NCI-H2081 (cell line): ENCODE data around the gene AKR1C4.
"Not testable (repeated sequence)": the region's sequence is repeated elsewhere in the genome, so short reads cannot be mapped to it uniquely, and the experiment has no call there.

ENCODE experiments used
- DNase-seq, 2 experiments: peaks; one replicate each; lab custom pipeline; 2025; lab: John Stamatoyannopoulos, UW

Gene AKR1C4

DNA sequence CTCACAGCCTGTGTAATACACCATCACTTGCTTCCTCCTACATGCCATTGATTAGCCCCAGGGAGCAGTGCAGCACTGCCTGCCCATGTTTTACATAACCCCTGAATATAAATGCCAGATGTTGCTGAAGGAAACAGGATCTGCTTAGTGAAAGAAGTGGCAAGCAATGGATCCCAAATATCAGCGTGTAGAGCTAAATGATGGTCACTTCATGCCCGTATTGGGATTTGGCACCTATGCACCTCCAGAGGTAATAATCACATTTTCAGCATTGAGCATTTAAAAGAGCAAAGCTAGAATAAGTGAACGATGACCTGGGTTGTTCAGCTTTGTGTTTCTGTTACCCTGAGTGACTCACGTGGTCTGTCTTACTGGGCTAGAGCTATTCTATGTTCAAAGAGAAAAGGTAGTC lies at the start of gene AKR1C4:
Gene AKR1C4 (plus strand): TSS at position 136 of the 412 bp plus-strand sequence. CDS start 31 bp downstream, at position 167.
- DNase-seq, result no peak

DNA sequence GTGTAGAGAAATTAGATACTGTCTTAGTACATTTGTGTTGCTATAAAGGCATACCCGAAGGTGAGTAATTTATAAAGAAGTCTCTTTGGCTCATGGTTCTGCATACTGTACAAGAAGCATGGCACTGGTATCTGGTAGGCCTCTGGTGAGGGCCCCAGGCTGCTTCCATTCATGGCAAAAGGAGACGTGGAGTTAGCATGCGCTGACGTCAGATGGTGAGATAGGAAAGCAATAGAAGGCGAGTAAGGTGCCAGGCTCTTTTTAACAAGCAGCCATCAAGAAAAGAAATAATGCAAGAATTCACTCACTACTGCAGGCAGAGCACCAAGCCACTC lies 49.8 kb upstream of the AKR1C4 start:
- DNase-seq, result no peak

DNA sequence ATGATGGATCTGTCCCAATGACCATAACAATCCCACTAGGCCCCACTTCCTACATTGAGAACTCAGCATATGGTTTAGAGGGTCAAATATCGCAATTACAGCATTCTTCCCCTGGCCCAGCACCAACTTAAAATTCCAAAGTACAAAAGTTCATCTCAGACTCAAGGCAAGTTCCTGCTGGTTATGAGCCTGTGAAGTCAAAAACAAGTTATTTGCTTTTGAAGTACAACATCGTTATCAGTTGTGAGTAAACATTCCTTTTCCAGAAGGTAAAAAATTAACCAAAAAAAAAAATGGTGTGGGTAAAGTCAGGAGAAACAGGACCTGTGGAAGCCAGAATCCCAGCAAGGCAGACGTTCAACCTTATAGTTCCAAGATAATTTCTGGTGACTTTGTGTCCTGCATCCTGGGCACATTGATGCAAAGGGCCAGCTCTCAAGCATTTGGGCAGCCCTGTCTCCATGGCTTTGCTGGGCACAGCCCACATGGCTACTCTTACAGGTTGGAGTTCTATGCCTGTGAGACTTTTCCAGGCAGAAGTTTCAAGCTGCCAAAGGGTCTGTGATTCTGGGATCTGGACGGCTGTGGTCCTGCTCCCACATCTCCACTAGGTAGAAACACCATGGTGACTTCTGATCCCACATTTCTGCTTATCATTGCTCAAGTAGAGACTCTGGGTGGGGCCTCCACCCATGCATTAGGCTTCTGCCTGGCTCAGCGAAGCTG lies 49.2 kb upstream of the AKR1C4 start:
- no peak for DNase-seq

DNA sequence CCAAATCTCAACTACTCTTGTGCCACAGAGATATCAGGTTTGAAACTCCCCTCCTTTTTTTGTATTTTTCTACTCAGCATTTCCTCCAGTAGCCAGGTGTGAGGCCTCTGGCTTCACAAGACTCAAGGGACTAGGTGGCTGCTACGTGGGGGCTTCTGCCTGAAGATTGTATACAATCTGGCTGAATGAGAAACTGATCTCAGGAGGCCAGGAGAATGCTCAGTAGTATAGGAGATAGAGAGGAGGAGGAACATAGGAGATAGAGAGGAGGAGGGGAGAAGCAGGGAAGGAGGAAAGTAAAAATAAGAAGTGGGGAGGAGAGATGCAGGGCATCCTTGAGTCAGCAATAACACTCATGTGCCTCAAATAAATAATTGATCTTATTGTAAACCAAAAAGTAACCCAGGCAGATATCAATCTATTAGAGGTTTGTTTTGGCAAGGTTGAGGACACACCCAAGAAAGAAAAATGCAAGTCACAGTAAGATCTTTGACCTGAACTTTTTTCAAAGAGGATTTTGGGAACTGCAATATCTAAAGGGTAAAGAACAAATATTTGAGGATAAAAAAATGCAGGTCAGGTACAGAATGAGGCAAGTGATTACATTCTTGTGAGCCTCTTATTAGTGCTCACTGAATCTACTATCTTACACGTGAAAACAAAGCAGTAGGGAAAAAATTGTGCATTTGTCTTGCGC lies 48.5 kb upstream of the AKR1C4 start:
- DNase-seq, result no peak

DNA sequence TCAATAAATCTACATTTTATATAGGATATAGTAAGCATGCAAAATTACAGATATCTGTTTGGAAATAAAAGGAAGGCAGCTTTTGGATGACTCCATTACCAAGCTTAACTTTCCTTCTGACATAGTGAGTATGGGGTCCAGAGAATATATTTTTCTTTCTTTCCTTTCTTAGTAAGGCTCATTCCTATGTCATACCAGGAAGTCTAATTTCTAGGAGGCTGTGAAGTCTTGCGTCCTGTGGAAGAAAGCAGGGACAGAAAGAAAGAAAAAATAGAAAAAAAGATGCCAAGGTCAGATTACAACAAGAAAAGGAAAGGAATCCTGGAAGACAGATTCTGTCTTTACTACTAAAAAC lies 48.0 kb upstream of the AKR1C4 start:
- DNase-seq, result no peak

DNA sequence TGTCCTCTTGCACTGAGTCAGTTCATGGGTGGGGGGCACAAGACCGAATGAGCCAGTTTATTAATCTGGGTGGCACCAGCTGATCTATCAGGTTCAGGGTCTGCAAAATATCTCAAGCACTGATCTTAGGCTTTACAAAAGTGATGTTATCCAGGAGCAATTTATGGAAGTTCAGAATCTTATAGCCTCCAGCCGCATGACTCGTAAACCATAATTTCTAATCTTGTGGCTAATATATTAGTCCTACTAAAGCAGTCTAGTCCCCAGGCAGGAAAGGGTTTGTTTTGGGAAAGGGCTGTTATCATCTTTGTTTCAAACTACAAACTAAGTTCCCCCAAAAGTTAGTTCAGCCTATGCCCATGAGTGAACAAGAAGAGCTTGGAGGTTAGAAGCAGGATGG lies 45.6 kb upstream of the AKR1C4 start:
- DNase-seq, result no peak

DNA sequence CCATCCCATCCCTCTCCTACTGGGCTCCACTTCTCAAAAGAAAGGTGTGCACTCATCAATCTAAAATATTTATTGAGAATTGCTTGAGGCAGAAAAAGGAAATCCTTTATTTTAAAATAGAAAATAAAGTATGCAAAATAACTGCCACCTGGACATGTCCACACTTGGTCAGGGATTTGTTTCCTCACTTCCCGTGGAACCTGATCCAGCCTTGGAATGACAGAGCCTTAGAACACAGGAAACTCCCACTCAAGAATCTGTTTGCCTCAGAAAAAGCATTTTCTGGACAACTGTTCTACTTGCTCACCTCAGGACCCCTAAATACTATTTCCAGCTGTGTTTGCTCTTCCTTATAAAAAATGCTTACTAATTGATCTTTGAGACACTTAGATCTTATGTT lies 40.7 kb upstream of the AKR1C4 start:
- no peak for DNase-seq

DNA sequence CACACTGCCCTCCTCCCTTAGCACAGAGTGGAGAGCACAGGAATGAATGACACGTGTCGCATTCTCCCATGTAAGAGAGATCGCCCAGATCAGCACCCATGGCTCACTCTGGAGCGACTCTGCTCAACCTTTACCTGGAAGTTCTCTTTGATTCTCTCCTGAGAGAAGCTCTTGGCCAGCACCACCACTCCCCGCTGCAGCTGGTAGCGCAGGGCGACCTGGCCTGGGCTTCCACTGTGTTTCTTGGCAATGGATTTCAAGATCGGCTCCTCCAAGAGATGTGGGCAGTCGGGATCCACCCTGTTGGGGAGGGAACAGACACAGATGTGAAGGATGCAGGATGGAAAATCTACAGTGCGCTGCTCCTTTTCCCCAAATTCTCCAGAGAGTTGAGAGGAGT lies 39.1 kb upstream of the AKR1C4 start:
- DNase-seq, result no peak

DNA sequence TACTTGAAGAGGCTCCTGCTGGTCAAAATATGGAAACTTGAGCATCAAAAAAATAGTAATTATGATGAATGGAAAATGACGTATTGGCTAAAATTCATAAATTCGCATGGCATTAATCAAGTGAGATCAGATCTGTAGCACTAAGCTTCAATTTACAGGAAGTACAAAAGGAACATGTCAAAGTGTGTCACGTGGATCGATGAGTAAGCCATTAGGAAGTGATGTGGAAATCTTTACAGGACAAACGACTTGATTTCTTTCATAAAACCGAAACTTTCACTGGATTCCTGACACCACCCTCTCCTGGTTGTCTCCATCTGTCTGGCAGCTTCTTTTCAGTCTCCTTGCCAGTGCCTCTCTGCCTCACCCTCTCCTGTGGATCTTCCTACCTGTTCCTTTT lies 37.5 kb upstream of the AKR1C4 start:
- no peak for DNase-seq

DNA sequence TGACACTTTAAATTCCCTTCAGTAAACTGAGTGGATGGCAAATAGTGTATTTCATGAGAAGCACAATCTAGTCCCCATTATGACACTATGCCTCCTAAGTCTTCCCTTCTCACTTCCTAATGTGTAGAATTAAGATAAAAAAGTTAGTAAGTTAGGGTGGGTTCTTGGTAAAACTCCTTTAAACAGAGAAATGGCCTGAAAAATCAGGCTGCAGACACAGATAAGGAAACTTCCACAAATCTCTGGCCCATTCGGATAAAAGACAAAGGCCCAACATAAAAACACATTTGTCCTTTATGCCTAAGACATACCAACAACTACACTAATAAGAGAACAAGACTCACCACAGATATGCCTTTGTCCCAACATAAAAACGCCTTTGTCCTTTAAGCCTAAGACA lies 33.1 kb upstream of the AKR1C4 start:
- no peak for DNase-seq

DNA sequence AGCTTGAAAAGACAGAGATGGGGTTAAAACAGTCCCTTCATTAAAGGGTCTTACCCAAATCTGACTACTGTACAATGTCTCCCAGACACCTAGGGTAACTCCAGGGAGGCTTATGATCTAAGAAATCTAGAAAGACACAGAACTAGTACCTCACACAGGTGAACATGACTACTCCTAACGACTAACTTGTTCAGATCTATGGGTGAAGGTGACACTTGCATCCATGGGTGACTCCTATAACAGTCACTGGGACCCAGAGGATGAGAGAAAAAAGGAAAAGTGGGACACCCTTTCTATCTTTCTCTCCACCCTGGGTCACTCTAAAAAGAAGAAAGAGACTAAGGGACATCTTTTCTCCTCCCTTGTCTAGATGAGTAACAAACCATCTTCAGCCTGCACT lies 30.9 kb upstream of the AKR1C4 start:
- DNase-seq, result no peak

DNA sequence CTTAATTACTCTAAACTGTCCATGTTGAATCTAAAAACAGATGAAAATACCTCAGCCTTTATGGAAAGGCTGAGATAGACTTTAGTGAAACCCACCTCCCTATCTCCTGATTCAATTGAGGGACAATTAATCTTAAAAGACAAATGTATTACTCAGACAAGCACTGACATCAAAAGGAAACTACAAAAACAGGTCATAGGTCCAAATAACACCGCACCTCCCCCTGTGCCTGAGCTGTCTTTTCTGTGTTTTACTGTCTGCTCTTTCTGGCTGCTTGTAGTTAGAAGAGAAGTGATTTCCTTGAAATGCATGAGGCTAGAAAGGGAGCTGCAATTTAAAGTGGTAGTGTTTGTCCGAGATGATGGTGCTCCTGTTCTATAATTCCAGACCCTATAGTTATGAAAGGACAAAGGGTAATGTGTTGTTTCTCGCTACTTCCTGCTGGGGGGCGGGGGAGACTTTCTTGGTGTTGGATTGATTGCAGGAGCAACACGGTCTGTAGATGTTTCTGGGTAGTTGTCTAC lies 27.7 kb upstream of the AKR1C4 start:
- DNase-seq, result no peak

DNA sequence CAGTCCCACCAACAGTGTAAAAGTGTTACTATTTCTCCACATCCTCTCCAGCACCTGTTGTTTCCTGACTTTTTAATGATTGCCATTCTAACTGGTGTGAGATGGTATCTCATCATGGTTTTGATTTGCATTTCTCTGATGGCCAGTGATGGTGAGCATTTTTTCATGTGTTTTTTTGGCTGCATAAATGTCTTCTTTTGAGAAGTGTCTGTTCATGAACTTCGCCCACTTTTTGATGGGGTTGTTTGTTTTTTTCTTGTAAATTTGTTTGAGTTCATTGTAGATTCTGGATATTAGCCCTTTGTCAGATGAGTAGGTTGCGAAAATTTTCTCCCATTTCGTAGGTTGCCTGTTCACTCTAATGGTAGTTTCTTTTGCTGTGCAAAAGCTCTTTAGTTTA lies 21.1 kb upstream of the AKR1C4 start:
- DNase-seq, result not testable (repeated sequence)

DNA sequence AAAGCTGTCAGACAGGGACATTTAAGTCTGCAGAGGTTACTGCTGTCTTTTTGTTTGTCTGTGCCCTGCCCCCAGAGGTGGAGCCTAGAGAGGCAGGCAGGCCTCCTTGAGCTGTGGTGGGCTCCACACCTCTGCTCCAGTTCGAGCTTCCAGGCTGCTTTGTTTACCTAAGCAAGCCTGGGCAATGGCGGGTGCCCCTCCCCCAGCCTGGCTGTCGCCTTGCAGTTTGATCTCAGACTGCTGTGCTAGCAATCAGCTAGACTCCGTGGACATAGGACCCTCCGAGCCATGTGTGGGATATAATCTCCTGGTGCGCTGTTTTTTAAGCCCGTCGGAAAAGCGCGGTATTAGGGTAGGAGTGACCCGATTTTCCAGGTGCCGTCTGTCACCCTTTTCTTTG lies 16.1 kb upstream of the AKR1C4 start:
- DNase-seq, result not testable (repeated sequence)

DNA sequence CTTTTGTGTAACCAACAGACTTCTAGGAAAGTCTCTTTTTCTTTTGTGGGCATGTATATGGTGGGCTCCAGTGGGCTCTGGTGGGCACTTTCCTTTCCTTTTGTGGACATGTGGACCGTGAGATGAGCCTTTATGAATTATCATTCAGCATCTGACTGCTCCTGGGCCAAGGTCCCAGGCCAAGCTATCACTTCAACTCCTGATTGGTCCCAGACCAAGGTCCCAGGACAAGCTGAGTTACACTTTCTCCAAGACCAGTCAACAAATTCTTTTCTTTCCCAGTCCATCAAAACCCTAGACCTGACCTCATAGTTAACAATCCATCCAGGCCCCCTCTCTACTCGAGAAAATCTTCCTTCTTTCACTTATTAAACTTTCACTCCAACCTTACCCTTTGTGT lies 12.7 kb upstream of the AKR1C4 start:
- no peak for DNase-seq

DNA sequence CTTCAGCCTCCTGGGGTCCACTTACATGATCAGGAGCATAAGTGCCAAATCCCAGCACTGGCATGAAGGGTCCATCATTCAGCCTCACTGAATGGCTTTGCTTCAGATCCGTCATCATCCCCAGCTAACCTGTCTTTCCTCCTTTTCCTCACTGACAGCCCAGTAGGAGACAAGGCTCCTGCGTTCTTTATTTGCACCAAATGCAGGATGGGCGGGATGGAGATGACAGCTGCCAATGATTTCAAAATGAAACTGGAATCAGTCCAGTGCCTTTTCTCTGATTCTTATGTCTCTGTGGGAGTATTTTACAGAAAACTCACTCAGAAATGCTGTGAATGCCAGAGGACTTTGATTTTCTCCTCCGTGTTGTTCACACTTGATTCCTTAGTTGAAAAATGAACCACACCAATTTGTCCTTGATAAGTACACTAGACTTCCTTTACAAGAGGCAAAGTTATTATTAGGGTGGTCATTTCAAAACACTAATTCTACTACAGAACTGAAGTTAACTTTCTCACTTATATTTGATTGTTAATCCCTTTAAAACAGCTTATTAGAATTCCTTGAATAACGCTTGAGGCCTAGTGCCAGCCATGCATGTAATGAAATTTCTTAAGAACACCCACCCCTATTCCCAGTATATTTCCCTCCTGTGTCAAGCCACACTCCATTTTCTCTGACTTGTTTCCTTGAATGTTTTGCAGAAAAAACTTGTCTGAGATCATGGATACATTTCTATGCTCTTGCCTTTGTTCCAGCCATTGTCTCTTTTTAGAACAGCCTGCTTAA lies 11.5 kb upstream of the AKR1C4 start, which contains the start of gene AKR1C8:
Gene AKR1C8 (minus strand): TSS at position 164 of the 789 bp plus-strand sequence. CDS start 46 bp downstream, at position 118.
- DNase-seq, result no peak

DNA sequence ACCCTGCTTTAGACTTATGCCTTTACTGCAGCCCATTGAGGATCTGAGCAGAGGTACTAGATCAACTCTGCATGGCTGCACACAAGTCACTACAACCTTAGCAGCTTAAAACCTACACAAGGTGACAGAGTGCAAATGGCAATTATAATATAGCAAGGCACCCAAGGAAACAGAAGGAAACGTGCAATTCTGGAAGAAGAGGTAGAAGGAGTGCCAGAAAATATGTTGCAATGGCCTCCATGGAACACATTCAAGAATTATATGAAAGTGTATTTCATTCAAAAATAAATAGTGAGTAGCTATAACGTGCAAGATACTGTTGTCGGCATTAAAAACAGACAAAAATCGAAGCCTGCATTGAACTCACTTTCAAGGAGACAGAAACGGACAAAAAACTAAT lies 8.8 kb upstream of the AKR1C4 start:
- no peak for DNase-seq

DNA sequence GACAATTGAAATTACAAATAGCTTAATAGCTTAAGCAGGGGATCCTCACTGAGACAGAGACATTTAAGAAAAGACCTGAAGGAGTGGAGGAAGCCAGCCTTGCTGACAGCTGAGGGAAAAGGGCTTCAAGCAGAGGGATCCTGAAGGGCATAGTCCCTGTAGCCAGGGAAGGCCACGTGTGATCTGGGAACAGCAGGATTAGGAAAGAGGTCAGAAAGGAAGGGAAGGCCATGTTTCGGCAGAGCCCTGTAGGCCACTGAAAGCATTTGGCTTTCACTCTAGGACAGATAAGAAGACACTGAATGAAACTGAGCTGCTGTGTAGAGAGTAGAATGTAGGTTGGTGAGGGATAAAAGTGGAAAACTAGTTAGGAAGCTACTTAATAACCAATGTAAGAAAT lies 8.3 kb upstream of the AKR1C4 start:
- DNase-seq, result no peak

DNA sequence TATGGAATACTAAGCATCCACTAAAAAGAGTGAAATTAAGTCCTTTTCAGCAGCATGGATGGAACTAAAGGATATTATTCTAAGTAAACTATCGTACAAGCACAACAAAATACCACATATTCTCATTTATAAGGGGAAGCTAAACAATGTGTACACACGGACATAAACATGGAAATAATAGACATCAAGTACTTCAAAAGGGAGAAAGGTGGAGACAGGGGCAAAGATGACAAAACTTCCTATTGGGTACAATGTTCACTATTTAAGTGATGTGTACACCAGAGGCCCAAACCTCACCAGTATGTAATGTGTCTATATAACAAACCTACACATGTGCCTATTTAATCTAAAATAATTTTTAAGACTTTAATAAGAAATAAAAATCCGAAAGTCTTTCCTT lies 2.2 kb upstream of the AKR1C4 start:
- DNase-seq, result no peak

DNA sequence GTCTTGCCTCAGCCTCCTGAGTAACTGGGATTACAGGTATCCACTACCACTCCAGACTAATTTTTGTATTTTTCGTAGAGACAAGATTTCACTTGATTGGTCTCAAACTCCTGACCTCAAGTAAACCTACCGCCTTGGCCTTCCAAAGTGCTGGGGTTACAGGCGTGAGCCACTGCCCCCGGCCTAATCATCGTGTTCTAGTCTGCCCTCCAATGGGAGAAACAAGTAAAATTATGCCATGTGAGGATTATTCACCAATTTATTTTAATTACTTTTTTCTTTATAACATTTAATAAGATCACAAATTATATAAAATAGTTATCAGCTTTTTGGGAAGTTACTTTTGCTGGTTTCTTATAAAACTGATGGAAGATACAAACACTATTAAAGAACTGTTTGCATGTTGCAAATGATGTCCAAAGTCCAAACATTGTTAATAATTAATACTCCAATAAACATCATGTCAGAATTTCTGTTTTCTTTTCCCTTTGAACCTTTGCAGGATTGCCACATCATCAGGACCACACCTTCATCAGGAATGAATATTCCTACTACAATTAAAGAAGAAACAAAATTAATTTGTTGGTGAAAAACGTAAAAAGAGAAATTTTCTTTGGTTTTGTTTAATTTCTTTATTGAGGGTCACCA lies 786 bp upstream of the AKR1C4 start:
- DNase-seq, result no peak

DNA sequence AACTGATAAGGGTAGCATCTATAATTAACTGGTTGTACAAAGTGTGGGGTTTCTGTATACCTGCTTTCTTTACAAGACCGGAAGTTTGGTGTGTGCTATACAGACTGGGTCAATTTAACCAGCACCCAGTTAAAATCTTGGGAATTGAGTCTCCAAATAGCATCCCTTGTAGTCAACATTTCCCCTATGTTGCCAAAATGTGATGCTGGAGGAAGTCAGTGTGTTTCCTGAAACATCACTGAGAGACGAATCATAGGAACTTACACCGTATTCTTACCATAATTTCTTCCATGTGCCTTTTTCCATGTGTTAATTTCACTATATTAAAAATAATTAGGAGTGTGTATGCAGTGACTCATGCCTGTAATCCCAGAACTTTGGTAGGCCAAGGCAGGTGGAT lies 1.7 kb downstream of the AKR1C4 start:
- DNase-seq, result no peak

DNA sequence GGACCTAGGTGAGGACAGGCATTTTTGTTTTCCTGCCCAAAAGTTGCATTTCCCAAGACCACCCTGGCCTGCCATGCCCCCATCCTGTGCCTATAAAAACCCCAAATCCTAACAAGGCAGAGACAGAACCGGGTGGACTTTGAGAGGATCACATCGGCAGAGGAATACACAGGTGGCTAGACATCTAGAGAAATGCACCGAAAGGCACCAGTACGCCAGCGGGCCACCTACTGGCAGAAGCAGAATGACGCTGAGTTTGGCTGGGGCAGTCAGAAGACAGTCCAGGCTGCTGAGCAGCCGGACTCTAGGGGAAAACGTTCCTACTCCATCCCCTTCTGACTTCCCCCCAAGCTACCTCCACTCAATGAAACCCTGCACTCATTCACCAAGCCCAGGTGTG lies 2.8 kb downstream of the AKR1C4 start:
- no peak for DNase-seq
